T-helper 9 cell (primary cell): ENCODE data around the gene PEX14.

Experiments
- DNase-seq: peaks from one replicate; pipeline ENCODE4 v3.0.0-alpha.2; 2020

PEX14 gene

DNA sequence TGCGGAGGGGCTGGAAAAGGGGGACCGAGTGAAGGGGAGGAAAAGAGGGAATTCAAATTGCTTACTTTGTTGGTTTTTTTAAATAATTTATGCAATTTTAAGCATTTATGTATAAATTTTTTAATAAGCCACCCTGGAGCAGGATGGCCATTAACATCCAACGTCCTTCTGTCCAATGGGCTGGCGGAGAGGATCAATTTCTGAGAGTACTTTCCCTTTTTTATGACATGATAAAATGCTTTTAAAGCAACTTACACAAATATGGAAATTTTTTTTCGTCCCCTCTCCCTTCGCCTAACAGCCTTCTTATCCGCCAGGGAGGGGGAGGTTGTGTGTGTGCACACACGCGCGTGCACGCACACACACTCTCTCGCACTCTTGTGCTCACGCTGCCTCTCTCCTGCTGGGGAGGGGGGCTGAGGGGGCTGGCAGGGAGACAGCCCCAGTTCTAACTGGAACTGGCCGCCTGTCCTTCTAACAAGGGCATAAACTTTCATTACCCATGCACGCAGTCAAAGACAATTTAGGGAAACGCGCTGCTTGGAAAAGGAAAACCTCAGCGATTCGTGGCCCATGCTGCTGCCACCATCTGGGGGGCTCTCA lies 198.5 kb downstream of the PEX14 start:
- no peak for DNase-seq

GRCh38 chr1:10674222-10674621 lies 199.5 kb downstream of the PEX14 start:
- DNase-seq = no peak

DNA sequence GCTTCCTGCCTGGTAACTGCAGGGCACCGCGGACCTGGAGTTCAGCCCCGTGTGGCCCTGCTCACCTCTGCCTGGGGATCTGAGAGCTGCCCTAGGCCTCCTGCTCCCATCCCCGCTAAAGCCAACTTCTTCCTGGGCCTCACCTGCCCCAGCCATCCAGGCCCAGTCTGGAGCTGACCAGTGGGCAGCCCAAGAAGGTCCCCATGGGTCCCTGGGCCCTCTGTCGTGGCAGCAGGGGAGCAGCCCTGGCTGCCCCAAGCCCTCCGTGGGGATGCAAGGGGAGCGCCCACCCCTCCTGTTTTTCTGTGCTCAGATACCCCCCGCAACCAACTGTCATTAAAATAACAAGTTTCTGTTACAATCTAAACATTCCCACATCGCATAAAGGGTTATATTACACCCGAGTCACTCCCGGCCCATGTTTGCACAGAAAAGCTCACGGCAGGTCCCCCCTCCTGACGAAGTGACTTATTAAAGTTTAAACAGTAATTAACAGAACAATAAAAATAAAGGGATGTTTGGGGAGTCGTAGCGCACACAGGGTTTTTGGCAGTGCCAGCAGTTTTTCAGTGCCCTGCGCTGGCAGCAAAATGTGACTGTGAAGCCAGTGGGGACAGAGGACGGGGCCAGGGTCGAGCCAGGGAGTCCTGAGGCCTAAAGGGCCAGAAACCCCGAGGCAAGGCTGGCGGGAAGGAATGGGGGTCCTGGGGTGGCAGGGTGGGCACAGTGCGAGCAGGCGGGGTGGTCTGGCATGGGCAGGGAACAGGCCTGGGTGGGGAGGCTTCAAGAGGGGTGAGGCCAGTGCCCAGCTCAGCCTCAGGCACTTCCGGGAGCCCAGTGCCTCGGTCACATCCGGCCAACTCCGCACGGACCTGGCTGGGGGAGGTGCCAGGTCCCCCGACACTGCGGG lies 200.2 kb downstream of the PEX14 start:
- DNase-seq = no peak

- no peak for DNase-seq
These were observed 201.1 kb downstream of the PEX14 start for GRCh38 chr1:10675813-10676212.

DNA sequence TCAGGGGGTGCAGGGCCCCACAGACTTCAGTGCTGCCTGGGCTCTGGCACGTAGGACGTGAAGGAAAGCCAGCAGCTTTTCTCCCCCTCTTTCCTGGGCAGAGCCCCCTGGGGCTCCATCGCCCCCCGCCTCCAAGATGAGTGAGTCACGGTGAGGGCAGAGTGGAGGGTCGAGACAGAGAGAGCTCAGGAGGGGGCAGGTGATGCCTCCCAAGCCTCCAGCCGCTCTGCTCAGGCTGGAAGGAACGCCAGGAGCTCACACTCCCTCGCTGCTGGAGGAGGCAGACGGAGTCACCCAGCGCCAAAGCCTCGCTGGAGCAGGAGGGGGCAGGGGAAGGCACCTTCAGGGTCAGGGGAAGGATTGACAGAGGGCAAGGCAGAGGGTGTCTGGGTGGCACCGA lies 202.2 kb downstream of the PEX14 start:
- no peak for DNase-seq

DNA sequence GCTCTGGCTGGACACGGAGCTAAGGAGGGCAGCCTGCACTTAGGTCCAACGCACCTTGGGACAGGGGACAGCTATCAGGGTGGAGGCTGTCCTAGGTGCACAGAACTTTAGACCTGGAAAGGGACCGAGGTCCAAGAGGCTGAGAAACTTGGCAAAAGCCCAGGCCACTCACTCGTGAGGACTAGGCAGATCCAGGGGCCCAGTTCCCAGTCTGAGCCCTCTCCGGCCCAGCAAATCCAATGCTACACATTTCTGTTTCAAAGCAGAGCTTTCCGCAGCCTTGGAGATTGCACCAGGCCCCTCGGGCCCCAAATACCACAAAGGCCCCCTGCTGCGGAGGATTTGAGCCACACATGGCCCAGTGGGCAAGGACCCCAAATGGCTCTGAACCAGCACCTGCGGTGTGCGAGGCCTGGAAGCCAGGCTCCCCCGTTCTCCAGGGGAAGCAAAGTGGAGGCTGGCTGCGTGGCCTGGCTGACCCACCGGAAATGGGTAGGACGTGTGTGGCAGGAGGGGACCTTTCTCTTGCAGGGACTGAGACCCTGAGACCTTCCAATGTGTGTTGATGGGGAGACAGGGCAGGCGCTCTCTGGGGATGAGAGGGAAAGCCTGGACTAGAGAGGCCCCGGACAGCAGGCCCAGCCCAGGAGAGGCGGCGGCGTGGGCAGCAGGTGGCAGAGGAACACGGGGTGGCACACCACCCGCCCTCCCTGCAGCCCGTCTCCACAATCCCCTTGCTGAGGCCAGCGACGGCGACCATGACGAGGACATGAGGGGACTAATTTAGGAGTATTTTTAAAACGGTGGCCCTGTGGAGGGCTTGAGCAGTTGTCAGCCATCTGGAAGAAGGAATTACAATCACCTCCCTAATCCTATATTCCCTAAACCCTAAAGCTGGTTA lies 203.0 kb downstream of the PEX14 start:
- DNase-seq = no peak

DNA sequence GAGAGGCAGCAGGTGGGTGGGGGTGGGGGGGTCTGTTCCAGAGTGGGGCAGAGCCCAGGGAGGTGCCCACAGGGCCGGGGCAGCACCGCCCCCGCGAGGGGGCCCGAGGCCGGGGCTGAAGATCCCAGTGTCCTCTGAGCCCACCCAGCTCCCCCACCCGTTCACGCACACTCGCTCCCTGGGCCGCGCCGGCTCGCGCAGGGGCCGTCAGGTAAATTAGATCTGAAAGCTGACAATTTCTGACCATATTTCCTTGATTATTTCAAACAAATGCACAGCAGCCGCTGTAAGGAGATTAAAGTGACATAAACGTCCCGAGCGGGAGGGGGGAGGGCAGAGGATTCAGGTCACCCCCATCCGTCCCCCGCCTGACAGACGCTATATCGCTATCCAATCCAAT lies 203.7 kb downstream of the PEX14 start:
- no peak for DNase-seq

DNA sequence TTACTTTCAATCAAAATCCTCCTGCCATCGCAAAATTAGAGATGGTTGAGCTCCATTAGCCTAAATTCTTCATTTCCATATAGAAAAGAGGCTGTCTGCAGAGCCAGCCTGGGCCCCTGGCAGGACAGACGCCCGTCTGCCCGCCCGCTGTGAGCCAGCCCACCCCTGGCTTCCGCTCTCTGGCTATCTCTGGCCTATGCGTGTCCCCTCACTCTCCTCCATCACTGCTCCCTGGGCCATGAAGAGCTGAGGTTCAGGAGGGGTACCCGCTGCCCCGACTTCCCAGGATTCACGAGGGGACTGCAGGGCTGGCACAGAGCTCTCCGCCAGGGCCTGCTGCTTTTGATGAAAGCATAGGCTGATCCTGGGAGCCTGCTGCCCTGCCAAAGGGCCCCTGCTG lies 204.1 kb downstream of the PEX14 start:
- DNase-seq = no peak

DNA sequence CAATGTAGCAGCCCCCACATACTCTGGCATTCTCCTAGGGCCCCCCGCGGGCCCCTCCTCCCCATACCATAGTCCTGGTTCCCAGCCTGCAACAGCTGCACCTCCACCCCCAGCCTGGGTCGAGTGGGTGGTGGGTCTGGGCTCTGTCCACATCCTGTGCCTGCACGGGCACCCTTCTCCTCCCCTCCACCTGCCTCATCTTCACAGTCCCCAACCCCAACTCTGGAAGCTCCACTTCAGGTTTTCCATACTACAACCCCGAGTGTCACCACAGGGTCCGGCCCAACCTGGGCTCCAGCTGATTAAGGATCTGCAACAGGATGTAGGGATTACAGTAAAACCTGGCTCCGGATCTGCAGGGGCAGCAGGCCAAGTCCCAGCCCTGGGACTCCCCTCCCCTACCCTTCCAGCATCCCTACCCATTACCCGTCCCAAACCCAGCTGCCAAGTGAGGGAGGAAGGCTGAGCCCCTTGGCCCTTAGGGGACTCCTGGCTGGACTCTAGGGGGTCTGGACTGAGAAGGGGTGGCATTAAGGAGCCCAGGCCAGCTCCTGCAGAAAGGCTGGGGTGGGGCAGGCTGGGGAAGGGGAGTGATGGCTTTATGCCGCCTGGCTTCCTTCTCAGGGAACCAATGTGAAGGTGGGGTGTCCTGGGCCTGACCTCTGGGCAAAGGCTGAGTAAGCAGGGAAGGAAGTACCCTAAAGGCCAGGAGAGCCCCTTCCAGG lies 204.9 kb downstream of the PEX14 start:
- DNase-seq = no peak
